GM18499 (cell line): ENCODE measurements around the gene MYO15B.

Experiments used
- ATAC-seq: cut with Tn5 transposase; IDR thresholded peaks from one replicate; pipeline ENCODE4 v1.9.1; 2021; ENCODE audit warnings: moderate number of reproducible peaks; ENCODE audit not compliant: insufficient read depth, unreplicated experiment

The MYO15B gene

DNA sequence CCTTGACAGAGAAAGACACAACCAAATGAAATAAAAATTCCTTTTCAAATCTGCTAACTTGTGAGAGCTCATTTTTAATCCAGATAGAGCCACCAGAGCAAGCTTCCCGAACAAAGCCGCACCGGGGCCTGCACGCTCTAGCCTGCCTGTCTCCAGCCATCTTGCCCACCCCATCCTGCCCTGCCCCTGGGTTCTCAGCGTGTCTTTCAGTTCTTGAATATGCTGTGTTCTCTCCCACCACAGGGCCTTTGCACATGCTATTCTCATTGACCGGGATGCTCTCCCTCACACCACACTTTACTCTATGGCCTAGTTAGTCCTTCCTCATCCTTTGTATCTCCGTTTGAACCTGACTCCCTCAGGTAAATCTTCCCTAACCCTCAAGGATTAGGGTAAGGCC is 60.3 kb downstream of the MYO15B start:
- no peak for ATAC-seq

DNA sequence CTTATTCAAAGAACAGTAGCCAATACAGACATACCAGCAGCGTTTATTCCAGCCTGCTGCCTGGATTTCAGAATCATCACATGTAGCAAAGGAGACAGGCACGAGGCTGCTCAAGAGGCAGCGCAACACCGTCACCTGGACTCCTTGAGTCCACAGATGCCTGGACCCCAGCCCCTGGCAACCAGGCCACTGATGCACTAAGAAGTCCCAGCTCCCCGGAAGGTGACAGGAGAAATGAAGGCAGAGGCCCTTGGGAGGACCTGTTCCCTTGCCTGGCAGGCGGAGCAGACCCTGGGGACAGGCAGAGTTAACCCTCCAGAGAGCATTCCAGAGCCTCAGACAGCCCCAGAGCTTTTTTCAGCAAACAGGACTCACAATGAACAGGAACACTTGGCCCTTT is 62.1 kb downstream of the MYO15B start:
- no peak for ATAC-seq

DNA sequence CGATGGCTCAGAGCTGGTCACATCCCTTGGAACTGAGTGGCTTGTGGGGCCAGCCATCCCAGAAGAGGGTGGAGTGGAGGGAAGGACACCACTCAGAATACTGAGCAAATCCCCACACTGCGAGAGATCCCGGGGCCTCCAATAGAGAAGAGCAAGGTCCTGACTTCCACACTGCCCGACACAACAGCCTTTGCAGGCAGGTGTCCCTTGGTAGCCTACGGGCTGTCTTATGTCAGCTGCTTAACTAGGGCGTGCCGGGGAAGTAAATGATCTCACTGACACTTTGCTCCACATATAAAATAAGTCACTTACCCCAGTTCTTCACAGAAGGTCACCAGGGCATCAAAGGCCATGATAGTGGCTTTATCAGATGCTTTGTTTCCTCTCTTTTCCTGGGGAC is 63.3 kb downstream of the MYO15B start:
- ATAC-seq, result no peak

DNA sequence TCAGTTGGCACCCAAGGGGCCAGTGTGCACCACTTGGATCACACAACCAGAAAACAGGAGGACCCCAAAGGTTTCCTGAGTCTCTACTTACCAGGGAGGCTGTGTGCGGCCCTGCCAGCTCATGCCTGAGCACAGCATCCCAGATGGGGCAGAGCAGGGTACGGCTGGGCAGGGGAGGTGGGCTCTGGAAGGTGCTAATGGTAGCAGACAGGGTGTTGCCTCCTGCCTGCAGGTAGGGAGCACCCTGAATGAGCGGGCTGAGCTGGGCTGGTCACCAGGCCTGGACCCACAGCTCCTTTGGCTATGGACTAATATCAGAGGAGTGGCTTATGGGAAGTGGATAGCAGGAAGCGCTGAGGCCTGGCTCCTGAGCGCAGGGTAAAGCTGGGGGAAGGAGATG is 64.7 kb downstream of the MYO15B start:
- ATAC-seq, result no peak

DNA sequence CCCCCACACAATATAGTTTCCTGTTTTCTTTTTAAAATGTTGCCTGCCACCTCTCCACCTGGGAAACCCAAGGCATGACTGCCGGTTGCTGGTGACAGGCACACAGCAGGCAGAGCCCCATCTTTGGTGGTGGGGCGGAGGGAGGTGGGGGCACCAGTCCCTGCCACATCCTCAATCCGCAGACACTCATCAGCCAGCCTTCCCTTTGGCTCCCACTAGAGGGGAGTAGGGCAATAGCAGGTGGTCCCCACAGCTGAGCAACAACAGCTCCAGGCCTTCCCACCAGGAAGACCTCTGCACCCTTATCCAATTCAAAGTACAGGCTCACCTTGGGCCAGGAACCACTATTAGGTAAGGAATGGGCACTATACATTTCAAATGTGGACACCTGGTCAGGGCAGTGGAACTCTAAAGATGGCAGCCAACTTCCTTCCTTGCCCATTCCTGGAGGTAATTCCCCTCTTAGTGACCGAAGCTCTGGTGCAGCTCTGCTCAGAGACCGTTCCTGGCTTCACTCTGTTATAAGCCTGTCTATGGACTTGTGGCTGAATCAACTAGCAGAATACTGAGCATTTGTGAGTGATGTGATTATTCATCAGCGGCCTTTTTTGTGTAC is 65.4 kb downstream of the MYO15B start:
- ATAC-seq, result no peak

DNA sequence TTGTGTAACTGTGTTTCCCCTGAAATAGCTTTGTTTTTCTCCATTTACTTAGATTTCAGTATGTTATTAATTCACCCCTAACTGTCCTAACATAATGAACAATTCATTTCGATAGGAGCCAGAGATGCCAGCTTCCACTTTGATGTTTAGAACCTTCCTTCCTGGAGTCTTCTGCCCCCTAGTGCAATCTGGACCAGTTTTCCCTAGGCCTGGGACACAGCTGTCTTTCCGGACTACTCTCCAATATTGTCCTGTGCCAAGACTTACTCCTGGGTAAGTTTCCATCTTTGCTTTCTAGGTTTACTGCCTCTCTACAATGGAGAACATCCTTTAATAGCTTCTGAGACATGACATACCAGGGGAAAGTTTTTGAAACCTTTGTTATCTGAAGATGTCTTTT is 66.6 kb downstream of the MYO15B start:
- ATAC-seq, result no peak

DNA sequence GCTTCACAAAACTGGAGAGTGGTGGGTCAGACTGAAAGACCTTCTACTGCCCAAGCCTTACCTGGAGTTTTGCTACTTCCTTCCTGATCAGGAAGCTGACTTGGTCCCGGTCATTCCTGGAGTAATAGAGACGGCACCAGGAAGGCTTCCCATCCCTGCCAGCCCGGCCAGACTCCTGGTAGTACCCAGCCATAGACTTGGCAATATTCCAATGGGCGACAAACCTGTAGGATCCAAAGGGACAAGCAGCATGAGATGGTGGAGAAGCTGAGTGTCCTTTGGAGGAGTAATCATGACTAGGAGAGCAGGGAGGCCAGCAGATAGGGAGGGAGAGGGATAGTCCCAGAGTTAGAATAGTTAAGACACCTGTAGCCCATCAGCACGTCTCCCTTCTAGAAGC is 70.6 kb downstream of the MYO15B start:
- ATAC-seq, result no peak

DNA sequence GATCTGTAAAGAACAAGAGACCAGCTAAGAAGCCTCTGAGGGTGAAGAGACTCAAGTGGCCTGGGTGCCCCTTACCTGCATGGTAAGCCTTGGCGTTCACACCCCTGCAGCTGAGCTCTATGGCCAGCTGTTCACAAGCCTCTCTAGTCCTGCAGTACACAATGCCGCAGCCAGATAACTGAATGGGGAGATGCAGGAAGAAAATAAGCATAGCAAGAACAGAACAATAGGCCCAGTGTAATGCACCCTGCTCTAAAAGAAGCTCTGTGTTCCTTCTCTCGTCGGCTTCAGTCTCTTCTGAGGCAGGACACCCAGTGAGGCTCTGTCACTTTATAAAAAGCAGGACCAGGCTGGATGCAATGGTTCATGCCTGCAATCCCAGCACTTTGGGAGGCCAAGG is 73.9 kb downstream of the MYO15B start:
- no peak for ATAC-seq

DNA sequence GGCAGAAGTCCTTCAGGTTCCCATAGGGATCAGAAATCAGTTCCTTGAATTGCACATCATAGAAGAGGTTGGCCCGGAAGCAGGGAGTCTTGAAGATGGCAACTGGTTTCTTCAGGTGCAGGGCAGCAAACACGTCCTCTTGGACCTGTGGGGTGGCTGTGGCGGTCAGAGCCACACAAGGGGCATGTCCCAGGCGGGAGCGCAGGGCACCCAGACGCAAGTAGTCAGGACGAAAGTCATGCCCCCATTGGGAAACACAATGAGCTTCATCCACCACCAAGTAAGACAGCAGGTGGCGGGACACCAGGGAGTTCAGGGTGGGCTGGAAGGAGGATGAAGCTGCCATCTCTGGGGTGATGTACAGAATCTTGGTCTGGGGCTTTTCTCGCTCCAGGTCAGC is 74.9 kb downstream of the MYO15B start:
- ATAC-seq, result no peak

DNA sequence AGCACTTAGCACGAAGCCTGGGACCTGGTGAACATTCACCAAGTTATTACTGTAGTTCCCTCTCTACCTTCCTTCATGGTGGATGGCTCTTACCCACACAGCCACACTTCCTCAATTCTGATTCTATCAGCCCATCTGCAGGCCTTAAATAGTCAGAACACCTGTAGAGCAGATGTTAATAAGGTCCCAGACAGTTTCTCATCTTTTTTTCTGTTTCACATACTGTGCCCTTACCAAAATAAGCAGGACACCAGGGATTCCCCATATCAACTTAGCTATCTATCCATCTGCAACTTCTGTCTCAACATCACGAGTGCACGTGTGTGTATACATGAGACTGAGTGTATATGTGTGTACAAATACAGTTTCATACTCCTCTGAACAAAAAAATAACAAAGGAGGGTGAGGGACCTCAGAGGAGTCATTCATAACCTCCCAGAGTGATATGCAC is 76.5 kb downstream of the MYO15B start:
- peak; percentile 53 for ATAC-seq

DNA sequence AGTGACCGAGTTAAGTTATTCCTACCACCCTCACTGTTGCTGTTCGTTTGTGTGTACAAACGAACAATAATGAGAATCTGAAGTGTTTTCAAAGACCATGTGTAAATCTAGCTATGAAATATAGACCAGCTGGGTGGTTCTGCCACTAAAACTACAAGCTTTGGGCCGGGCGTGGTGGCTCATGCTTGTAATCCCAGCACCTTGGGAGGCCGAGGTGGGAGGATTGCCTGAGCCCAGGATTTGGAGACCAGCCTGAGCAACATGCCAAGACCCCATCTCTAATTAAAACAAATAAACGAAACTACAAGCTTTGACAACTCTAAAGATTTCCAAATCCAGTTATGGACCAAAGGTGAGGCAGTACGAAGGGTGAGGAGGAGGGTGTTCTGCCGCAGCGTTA is 78.4 kb downstream of the MYO15B start:
- ATAC-seq, result no peak

DNA sequence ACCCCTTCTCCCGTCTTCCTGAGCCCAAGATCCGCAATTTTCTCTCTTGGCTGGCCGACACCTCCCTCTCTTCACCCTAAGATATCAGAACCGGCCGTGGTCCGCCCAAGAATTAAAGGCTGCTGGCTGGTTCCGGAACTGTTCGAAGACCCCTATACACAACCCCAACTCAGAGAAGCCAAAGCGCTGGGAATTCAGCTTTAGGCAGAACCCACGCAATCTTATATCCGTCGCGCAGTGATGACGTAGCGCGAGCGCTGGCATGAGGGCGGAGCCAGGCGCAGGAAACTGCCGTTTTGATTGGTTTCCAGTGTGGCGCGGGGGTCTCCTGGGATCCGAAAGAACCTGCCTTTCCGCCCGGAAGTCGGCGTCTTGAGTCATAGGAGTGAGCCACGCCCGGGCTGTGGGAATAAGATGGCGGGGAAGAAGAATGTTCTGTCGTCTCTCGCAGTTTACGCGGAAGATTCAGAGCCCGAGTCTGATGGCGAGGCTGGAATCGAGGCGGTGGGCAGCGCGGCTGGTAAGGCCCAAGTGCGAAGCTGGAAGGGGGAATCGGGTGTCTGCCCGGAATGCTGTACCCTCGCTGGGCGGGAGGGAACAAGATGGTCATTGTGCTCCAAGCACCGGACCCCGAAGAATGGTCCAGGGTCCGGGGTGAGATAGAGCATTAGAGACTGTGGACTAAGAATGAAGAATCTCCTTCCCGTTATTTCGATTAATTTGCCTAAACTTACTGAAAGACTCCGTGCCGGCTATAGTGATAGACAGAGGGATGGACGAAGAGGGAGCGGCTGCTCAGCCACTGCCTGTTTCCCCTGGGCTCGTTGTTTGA is 79.6 kb downstream of the MYO15B start, which contains the start of the genes RECQL5 and SAP30BP:
RECQL5 (minus strand) TSS at position 196 of the 832 bp plus-strand sequence. CDS start 597 bp downstream, outside the sequence.
SAP30BP (plus strand) TSS at position 380 of the 832 bp plus-strand sequence; CDS start at position 415, 35 bp downstream.
- peak; percentile 33 for ATAC-seq

DNA sequence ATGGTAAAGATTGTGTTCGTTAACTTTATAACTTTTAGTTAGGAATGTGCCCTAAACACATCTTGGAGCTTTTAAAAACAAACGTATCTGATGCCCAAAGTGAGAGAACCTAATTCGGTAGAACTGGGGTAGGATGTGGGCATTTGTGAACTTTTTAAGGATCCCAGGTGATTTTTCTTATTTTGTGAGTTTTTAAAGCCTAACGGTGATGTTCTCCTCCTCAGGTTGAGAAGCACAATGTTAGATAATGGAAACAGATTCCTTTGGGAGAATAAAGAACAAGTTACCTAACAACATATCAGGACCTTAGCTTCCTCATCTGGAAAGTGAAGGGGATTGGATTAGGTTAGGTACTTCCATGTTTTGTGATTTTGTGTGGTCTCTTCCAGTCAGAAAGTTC is 80.2 kb downstream of the MYO15B start:
- ATAC-seq, result no peak

DNA sequence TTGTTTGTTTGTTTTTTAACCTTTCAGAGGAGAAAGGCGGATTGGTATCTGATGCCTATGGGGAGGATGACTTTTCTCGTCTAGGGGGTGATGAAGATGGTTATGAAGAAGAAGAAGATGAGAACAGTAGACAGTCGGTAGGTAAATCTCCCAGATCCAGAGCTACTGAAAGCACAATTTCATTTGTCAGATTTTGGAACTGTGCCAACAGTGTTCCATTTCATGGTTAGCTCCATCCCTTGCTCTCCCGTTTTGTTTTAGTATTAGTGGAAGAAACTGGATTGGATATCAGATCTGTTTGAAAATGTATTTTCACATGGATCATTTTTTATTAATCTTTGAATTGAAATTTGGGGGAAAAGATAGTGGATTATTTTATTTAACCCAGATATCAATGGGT is 80.9 kb downstream of the MYO15B start:
- ATAC-seq, result no peak

DNA sequence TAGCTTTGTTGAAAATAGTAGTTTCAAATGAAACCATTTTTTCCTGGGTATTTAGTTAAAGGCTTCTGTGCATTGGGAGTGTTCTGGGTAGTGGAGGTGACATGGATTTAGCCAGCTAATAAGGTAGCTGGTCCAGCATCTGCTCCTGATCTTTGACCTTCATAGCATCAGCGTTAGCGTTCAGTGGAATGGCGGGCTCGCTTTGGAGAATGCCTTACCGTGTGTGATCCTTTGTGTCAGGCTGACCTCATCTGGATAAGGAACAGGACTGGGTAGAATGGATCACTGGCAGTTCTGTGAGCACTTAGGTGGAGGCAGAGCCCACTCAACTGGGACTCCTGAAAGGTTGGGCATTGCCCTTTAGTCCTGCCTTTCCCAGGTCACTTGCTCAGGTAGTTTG is 83.3 kb downstream of the MYO15B start:
- ATAC-seq, result no peak

DNA sequence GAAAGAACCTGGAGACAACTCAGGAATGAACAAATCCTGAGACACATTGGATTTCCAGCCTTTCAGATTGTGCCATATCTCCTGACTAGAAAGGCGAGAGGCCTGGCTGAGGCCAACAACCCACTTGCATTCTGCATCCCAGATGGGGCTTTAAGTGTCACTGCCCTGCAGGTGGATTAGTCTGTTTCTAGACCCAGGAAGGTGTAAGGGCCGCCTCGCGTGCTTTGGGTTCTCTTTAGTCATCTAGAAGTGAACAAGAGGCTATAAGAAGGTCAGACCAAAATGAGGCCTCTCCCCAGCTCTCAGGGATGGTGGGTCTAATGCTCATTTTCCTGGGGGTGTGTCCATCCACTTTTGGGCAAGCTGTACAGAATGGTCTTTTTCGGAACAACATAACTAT is 84.4 kb downstream of the MYO15B start:
- ATAC-seq, result no peak

DNA sequence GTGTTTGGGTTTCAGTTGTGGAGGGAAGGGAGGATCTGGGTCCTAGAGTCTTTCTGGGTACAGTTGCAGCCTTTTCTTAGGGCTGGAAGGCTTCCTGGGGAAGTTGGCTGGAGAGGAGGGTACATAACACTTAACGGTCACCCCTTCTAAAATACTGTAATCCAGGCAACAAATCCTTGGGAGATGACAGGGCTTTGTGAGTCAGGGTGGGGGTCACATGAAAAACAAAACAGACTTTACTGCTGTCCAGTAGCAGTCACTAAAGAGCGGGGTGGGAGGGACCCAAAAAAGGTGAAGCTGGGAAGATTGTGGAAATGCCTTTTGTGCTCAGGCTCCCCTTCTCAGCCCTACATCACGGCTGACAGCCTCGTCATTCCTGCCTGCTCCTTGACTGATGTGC is 85.9 kb downstream of the MYO15B start:
- no peak for ATAC-seq
